ENCODE data around the gene BPIFB1.

GRCh38 chr20:33280775-33281174 lies 2.2 kb upstream of the BPIFB1 start:
- TF ChIP-seq, protein P1, sequence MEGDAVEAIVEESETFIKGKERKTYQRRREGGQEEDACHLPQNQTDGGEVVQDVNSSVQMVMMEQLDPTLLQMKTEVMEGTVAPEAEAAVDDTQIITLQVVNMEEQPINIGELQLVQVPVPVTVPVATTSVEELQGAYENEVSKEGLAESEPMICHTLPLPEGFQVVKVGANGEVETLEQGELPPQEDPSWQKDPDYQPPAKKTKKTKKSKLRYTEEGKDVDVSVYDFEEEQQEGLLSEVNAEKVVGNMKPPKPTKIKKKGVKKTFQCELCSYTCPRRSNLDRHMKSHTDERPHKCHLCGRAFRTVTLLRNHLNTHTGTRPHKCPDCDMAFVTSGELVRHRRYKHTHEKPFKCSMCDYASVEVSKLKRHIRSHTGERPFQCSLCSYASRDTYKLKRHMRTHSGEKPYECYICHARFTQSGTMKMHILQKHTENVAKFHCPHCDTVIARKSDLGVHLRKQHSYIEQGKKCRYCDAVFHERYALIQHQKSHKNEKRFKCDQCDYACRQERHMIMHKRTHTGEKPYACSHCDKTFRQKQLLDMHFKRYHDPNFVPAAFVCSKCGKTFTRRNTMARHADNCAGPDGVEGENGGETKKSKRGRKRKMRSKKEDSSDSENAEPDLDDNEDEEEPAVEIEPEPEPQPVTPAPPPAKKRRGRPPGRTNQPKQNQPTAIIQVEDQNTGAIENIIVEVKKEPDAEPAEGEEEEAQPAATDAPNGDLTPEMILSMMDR (IDR thresholded peaks at IDR 0.05; ENCODE audit: low read depth, low read length), result no peak
- TF ChIP-seq, protein P2, sequence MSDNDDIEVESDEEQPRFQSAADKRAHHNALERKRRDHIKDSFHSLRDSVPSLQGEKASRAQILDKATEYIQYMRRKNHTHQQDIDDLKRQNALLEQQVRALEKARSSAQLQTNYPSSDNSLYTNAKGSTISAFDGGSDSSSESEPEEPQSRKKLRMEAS (IDR thresholded peaks at IDR 0.05; ENCODE audit: low read depth, low read length), result no peak
- no peak for TF ChIP-seq POLR2A (IDR thresholded peaks at IDR 0.05; ENCODE audit: extremely low read depth, insufficient read length)

Data from NB4 (cell line).